GM23338 (cell line): ENCODE measurements around the gene CHSY1.

Experiments used
- CREB1 ChIP-seq: fragments of 250-450 bp; sonication (Bioruptor Pico); IDR thresholded peaks from 2 replicates; pipeline ENCODE4 v1.5.0; 2020; ENCODE audit warnings: low read depth, mild to moderate bottlenecking, moderate library complexity
- CTCF ChIP-seq, 2 experiments: fragments of 200-600 bp in 1 of 2; sonication (generic) in 1 of 2; conservative IDR thresholded peaks; 2 replicates each; pipeline versions ENCODE4 v1.5.1 to v1.6.1; 2016 to 2017; ENCODE audit warnings: antibody characterized with exemption in 2 of 2, low read depth in 2 of 2, mild to moderate bottlenecking in 2 of 2, moderate library complexity in 1 of 2
- ETS1 ChIP-seq: IDR thresholded peaks from 2 replicates; pipeline ENCODE4 v1.6.1; 2016; ENCODE audit warnings: antibody characterized with exemption
- EZH2 ChIP-seq: fragments of 200-600 bp; sonication (generic); IDR thresholded peaks from one replicate; pipeline ENCODE4 v1.8.0; 2017; ENCODE audit warnings: antibody characterized with exemption, mild to moderate bottlenecking, low read depth; ENCODE audit not compliant: unreplicated experiment
- EZH2phosphoT487 ChIP-seq: fragments of 200-600 bp; sonication (generic); IDR thresholded peaks from one replicate; pipeline ENCODE4 v1.8.1; 2018; ENCODE audit warnings: antibody characterized with exemption; ENCODE audit not compliant: unreplicated experiment
- JUNB ChIP-seq: IDR thresholded peaks from one replicate; pipeline ENCODE4 v1.6.1; 2016; ENCODE audit warnings: antibody characterized with exemption; ENCODE audit not compliant: unreplicated experiment
- NANOG ChIP-seq: IDR thresholded peaks from 2 replicates; pipeline ENCODE4 v1.6.1; 2016; ENCODE audit warnings: antibody characterized with exemption, borderline replicate concordance
- POLR2AphosphoS5 ChIP-seq: IDR thresholded peaks from 2 replicates; pipeline ENCODE4 v1.6.1; 2016; ENCODE audit warnings: antibody characterized with exemption, low read depth
- REST ChIP-seq: IDR thresholded peaks from one replicate; pipeline ENCODE4 v1.6.1; 2018; ENCODE audit warnings: antibody characterized with exemption; ENCODE audit not compliant: unreplicated experiment
- STAT1 ChIP-seq: IDR thresholded peaks from one replicate; pipeline ENCODE4 v1.6.1; 2016; ENCODE audit warnings: antibody characterized with exemption; ENCODE audit not compliant: unreplicated experiment
- ZNF114 ChIP-seq: fragments of 250-450 bp; sonication (Bioruptor Pico); IDR thresholded peaks from 2 replicates; pipeline ENCODE4 v1.5.0; 2020; ENCODE audit warnings: mild to moderate bottlenecking, moderate library complexity
- ZNF331 ChIP-seq: fragments of 250-450 bp; sonication (Bioruptor Pico); IDR thresholded peaks from 2 replicates; pipeline ENCODE4 v1.5.0; 2020; ENCODE audit warnings: low read depth, mild to moderate bottlenecking, moderate library complexity

GRCh38 chr15:101187820-101188636 is 63.8 kb downstream of the CHSY1 start:
- TF ChIP-seq POLR2AphosphoS5 (no peak), CTCF (conservative IDR thresholded peaks at IDR 0.05; ENCODE audit: low read depth in 2 of 2) (no peak), EZH2phosphoT487 (no peak), NANOG (no peak), REST (no peak), JUNB (no peak), EZH2 (no peak), STAT1 (no peak), ZNF331 (CRISPR knock-in tag) (no peak), ZNF114 (CRISPR knock-in tag) (no peak), ETS1 (no peak), CREB1 (CRISPR knock-in tag) (no peak)
